Measurements from ENCODE around the gene CNTN4. TPM values are rescaled to one million over a fixed set of nuclear protein-coding genes. Genes with fewer than 3 reads are reported as not detected.

Gene CNTN4
- total RNA-seq, 6 donors from 2014 or later = 1.0 to 13.5 (median 6.3) TPM

GRCh38 chr3:3085782-3086181 lies 987.1 kb downstream of the CNTN4 start:
- ATAC-seq (ENCODE audit: low FRiP score in 2 of 2) = no peak
- TF ChIP-seq POLR2A (IDR thresholded peaks at IDR 0.05) = no peak
- TF ChIP-seq CTCF (IDR thresholded peaks at IDR 0.05) = no peak
- TF ChIP-seq EP300 (IDR thresholded peaks at IDR 0.05) = no peak
- TF ChIP-seq POLR2AphosphoS5 (IDR thresholded peaks at IDR 0.05) = no peak

GRCh38 chr3:3086239-3086638 lies 987.6 kb downstream of the CNTN4 start:
- TF ChIP-seq EP300 (IDR thresholded peaks at IDR 0.05) (no peak), CTCF (IDR thresholded peaks at IDR 0.05) (no peak)
- 54 to 55% methylated on average over 6 of the region's 6 CpGs for WGBS, 2 donors
- no peak overlapping the region for H3K4me3 ChIP-seq
- no peaks in the 10 kb centered on the region for H3K4me1 ChIP-seq
- H3K9me3 ChIP-seq = no peaks in the 10 kb centered on the region
- DNase-seq = no peak
- H3K27ac ChIP-seq = no peak overlapping the region
- H3K27me3 ChIP-seq = no peaks in the 10 kb centered on the region
- H3K36me3 ChIP-seq = no peaks in the 10 kb centered on the region
- ATAC-seq (ENCODE audit: low FRiP score in 2 of 2) = no peak

More at GRCh38 chr3:3085782-3086181, 987.1 kb downstream of the CNTN4 start:
- H3K4me3 ChIP-seq = no peak overlapping the region
- no peaks in the 10 kb centered on the region for H3K27me3 ChIP-seq
- no peak for DNase-seq
- H3K9me3 ChIP-seq = no peaks in the 10 kb centered on the region
- no peaks in the 10 kb centered on the region for H3K4me1 ChIP-seq
- 73 to 76% methylated on average over 6 of the region's 6 CpGs for WGBS, 2 donors
- H3K36me3 ChIP-seq = no peaks in the 10 kb centered on the region
- no peak overlapping the region for H3K27ac ChIP-seq

GRCh38 chr3:3087279-3087678 lies 988.6 kb downstream of the CNTN4 start:
- TF ChIP-seq POLR2A (IDR thresholded peaks at IDR 0.05) (no peak), POLR2AphosphoS5 (IDR thresholded peaks at IDR 0.05) (no peak), CTCF (IDR thresholded peaks at IDR 0.05) (no peak), EP300 (IDR thresholded peaks at IDR 0.05) (no peak)
- Histone ChIP-seq H3K4me3 (no peak overlapping the region), H3K36me3 (no peaks in the 10 kb centered on the region), H3K27me3 (no peaks in the 10 kb centered on the region), H3K27ac (no peak overlapping the region), H3K9me3 (no peaks in the 10 kb centered on the region), H3K4me1 (no peaks in the 10 kb centered on the region)
- DNase-seq = no peak
- ATAC-seq (ENCODE audit: low FRiP score in 2 of 2) = no peak

DNA sequence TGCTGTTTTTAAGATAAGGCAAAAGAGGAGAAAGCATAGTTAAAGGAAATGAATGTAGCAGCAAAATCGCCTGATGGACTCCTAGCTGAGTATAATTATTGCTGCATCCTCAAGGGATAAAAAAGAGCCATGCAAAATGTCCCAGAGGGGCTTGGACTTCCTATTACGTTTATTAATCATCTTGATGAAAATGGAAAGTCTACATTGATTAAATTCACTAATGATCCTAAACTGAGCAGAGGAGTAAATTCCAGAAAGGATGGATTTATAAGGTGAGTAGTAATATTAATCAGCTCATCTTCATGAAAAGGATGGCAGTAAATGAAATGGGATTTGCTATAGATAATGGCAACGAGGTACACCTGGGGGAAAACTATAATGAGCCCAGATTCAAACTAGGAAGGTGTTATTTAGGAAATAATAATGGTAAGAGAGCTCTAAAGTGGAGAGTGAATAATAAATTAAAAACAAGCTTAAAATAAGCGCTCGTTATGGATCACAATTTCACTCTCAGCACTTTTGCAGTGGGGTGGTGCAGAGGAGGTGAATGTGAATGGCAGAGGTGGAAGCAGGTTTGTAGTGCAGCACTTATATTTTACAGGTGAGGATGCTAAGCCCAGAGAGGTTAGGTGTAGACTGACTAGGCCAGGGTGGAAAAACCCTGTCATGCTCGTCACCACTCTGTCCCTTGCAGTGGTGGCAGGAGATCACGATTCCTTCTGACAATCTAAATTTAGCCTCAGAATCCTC lies 989.2 kb downstream of the CNTN4 start:
- WGBS, 2 donors = 73 to 75% methylated on average over 7 of the region's 7 CpGs
- H3K9me3 ChIP-seq = no peaks in the 10 kb centered on the region
- H3K36me3 ChIP-seq = no peaks in the 10 kb centered on the region
- DNase-seq = no peak
- no peaks in the 10 kb centered on the region for H3K4me1 ChIP-seq
- TF ChIP-seq POLR2A (IDR thresholded peaks at IDR 0.05) (no peak), POLR2AphosphoS5 (IDR thresholded peaks at IDR 0.05) (no peak), CTCF (IDR thresholded peaks at IDR 0.05) (no peak)
- no peaks in the 10 kb centered on the region for H3K27me3 ChIP-seq
- no peak for ATAC-seq (ENCODE audit: low FRiP score in 2 of 2)
- H3K27ac ChIP-seq = no peak overlapping the region
- no peak overlapping the region for H3K4me3 ChIP-seq

DNA sequence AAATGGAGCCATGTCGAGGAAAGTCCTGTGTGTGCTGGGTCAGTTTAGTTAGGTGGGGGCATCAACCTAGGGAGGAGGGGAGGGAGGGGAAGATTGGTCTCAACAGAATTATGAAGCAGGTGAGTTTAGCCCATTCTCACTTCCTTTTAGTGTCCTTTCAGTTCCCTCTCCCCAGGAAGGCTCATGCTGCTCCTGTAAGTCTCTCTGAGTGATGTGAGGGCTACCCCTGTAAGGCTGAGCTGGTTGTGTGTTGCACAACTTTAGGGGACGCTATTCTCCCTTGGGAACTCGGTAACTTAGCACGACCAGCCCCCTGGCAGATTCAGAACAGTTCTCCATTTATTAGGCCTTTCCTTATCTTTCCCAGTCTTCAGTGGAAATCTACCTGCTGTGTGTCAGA lies 990.4 kb downstream of the CNTN4 start:
- H3K9me3 ChIP-seq = no peaks in the 10 kb centered on the region
- 71% methylated on average over 4 of the region's 4 CpGs for WGBS, 2 donors
- H3K27me3 ChIP-seq = no peaks in the 10 kb centered on the region
- H3K36me3 ChIP-seq = no peaks in the 10 kb centered on the region
- H3K27ac ChIP-seq = no peak overlapping the region
- DNase-seq (no peak), ATAC-seq (ENCODE audit: low FRiP score in 2 of 2) (no peak)
- no peak for TF ChIP-seq EP300 (IDR thresholded peaks at IDR 0.05)
- TF ChIP-seq CTCF (IDR thresholded peaks at IDR 0.05) = no peak
- TF ChIP-seq POLR2AphosphoS5 (IDR thresholded peaks at IDR 0.05) = no peak
- no peak for TF ChIP-seq POLR2A (IDR thresholded peaks at IDR 0.05)
- H3K4me3 ChIP-seq = no peak overlapping the region
- H3K4me1 ChIP-seq = no peaks in the 10 kb centered on the region

Measured in upper lobe of left lung (tissue), 6 donors.